ENCODE measurements around the gene NKPD1. TPM values are rescaled to one million over a fixed set of nuclear protein-coding genes. Genes with fewer than 3 reads are reported as not detected.
A peak's percentile ranks its signal among the peaks of the same experiment; 100 is the strongest.

The NKPD1 gene
- total RNA-seq, 2 donors from 2014 or later = 0.07 TPM; not detected in 1

DNA sequence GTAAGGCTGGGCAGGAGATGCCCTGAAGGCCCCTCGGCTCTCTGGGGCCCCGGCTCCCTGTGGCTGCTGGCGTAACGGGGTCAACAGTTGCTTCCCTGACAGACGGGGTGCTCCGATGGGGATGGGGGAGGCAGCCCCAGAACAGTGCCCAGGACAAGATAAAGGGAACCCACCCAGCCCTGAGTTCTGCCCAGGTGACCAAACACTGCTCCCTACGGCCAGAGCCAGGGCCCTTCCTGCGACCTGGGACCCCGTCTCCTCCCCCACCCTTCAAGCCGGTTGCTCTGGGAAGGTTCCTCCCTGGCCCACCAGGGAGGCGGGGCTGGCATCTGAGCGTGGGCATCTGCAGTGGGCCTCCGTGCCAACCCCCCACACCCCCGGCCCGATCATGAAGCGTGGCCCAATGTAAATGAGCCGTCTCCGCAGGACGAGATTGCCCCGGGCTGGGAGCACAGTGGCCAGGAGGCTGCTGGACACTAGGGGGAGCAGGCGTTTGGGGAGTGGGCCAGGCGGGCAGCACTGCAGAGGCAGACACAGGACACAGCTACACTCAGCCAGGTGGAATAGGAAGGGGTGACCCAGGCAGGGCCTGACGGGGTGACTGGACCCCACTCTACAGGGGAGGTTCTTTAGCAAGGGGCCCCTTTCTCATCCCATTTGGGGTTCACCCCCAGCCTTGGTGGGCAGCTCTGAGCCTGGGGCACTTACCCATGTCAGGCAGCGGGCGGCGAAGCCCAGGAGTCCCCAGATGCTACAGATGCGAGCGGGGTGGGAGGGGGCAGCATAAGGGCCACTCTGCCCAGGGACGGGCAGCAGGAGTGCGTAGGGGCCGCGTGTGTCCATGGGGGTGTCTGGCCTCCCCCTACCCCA is 1.2 kb upstream of the NKPD1 start:
- Histone ChIP-seq H3K4me1 (peaks cover 8% of the 10 kb centered on the region), H3K9me3 (no peaks in the 10 kb centered on the region), H3K27me3 (peaks cover 6% of the 10 kb centered on the region), H3K4me3 (no peak overlapping the region), H3K27ac (no peak overlapping the region), H3K9ac (ENCODE audit: low read depth in 2 of 2, low read length in 2 of 2) (no peak overlapping the region), H3K36me3 (no peaks in the 10 kb centered on the region)
- TF ChIP-seq, protein P1, sequence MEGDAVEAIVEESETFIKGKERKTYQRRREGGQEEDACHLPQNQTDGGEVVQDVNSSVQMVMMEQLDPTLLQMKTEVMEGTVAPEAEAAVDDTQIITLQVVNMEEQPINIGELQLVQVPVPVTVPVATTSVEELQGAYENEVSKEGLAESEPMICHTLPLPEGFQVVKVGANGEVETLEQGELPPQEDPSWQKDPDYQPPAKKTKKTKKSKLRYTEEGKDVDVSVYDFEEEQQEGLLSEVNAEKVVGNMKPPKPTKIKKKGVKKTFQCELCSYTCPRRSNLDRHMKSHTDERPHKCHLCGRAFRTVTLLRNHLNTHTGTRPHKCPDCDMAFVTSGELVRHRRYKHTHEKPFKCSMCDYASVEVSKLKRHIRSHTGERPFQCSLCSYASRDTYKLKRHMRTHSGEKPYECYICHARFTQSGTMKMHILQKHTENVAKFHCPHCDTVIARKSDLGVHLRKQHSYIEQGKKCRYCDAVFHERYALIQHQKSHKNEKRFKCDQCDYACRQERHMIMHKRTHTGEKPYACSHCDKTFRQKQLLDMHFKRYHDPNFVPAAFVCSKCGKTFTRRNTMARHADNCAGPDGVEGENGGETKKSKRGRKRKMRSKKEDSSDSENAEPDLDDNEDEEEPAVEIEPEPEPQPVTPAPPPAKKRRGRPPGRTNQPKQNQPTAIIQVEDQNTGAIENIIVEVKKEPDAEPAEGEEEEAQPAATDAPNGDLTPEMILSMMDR (IDR thresholded peaks at IDR 0.05) = no peak
- no peak for DNase-seq
- intact Hi-C loops (cut with DNase I) = no loop called here

DNA sequence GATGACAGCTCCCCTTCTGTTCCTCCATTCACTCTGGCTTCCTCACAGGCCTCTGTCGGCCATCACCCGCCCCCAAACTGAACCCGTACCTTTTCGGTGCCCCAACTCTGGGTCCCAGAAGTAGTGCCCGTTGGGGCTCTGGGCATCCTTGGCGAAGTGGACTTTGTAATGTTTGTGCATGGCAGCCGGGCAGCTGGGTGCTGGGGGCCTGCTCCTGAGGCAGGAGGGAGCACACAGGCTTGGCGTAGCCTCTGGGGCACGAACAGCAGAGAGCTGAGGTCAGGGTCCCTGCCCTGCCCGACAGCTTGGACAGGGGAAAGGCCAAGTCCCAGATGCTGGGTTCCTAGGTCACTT is 834 bp downstream of the NKPD1 start:
- intact Hi-C loops (cut with DNase I) = no loop called here
- Histone ChIP-seq H3K36me3 (no peaks in the 10 kb centered on the region), H3K27me3 (peaks cover 6% of the 10 kb centered on the region)

DNA sequence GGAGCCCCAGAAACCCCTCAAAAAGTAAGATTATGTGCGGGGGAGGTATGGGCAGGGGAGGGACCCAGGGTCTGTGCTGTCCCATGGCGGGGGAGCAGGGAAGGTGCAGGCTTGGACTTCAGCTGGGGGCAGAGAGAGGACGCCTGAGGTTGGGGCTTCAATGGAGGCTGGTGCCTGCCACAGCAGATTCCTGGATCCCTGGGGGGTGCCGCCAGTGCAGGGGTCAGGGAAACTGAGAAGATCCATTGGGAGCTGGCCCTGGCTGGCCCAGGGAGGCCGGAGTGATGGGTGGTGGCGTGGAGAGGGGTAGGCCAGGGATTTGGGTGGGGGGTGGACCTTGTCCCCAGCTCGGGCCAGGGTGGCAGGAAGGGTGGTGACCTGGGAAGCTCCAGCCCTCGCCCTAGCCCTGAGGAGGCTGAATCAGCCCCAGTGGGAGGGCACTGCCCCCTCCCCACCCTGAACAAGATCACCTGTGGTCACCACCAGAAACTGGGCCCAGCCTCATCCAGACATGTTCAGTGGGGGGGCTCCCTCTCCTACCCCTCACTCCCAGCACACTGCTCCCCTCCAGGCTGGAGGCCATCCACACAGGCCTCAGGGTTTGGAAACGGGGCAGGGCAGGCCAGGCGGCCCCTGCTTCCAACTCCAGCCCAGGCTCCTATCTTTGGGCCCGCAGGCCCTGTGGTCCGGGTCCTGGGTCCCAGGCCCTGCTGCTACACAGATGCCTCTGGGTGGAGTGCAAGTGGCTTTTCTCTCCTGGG is 1.4 kb downstream of the NKPD1 start:
- H3K9ac ChIP-seq (ENCODE audit: low read depth in 2 of 2, low read length in 2 of 2) = no peak overlapping the region
- intact Hi-C loops (cut with DNase I) = no loop called here
- H3K4me3 ChIP-seq = no peak overlapping the region
- peaks cover under 1% of the 10 kb centered on the region for H3K4me1 ChIP-seq
- no peak for DNase-seq
- no peaks in the 10 kb centered on the region for H3K9me3 ChIP-seq
- H3K27me3 ChIP-seq = peaks cover 6% of the 10 kb centered on the region
- H3K27ac ChIP-seq = no peak overlapping the region
- no peaks in the 10 kb centered on the region for H3K36me3 ChIP-seq
- TF ChIP-seq, protein P1 (IDR thresholded peaks at IDR 0.05) = no peak

More for the DNA sequence above, 834 bp downstream of the NKPD1 start:
- H3K4me3 ChIP-seq = no peak overlapping the region
- H3K9ac ChIP-seq (ENCODE audit: low read depth in 2 of 2, low read length in 2 of 2) = no peak overlapping the region
- no peak overlapping the region for H3K27ac ChIP-seq
- no peaks in the 10 kb centered on the region for H3K9me3 ChIP-seq
- DNase-seq = no peak
- TF ChIP-seq, protein P1 (IDR thresholded peaks at IDR 0.05) = no peak
- H3K4me1 ChIP-seq = peaks cover 6% of the 10 kb centered on the region

DNA sequence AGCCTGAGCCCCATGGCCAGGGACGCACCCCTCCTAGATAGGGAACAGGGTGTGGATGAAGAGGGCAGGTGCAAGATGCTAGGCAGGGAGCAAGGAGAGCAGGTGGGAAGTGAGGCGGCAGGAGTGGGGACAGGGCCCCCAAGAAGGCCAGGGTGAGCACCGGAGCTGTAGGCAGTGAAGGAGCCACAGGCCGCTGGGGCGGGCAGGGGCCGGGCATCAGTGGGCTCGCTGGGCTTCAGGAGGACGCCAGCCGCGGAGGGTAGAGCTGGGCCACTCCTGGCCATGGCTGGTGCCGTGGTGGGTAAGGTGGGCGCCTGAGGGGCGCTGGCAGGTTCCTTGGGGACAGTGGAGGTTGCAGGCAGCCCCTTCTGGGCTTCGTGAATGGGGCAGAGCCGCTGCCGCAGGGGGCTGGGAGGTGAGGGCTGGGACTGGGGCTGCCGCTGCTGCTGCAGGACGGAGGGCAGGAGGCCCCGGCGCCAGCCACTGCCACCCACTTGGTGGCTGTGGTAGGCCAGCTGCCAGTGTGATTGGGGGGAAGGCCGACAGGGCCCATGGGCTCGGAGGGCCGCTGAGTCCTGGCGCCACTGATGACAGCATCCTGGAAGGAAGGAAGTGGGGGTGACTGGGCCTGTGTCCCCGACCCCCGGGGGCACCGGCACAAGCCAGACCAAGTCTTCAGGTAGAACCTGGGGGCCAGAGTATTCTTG is 2.1 kb downstream of the NKPD1 start:
- H3K4me3 ChIP-seq = no peak overlapping the region
- no peaks in the 10 kb centered on the region for H3K9me3 ChIP-seq
- DNase-seq = no peak
- TF ChIP-seq, protein P1 (IDR thresholded peaks at IDR 0.05) = no peak
- peaks cover 2% of the 10 kb centered on the region for H3K4me1 ChIP-seq
- H3K36me3 ChIP-seq = no peaks in the 10 kb centered on the region
- intact Hi-C loops (cut with DNase I) = no loop called here
- no peak overlapping the region for H3K27ac ChIP-seq
- H3K27me3 ChIP-seq = peaks cover 12% of the 10 kb centered on the region
- no peak overlapping the region for H3K9ac ChIP-seq (ENCODE audit: low read depth in 2 of 2, low read length in 2 of 2)

DNA sequence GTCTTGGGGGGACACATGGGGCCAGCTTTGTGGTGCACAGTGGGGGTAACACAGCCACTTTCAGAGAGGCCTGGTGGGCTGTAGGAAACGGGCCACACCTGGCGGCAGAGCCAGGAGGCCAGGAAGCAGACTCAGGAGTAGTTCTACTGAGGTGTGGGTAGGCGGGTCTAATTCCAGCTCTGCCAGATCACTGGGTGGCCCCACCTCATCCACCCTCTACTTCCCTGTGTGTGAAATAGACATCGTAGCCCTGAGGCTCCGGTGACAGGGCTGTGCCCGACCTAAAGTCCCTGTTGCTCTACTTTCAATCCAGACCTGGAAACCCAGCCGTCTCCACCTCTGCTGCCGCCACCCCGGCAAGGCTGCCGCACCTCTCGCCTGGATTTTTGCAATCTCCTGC is 4.0 kb downstream of the NKPD1 start:
- H3K36me3 ChIP-seq = no peaks in the 10 kb centered on the region
- H3K9me3 ChIP-seq = no peaks in the 10 kb centered on the region
- H3K27ac ChIP-seq = no peak overlapping the region
- peaks cover 21% of the 10 kb centered on the region for H3K4me1 ChIP-seq
- H3K9ac ChIP-seq (ENCODE audit: low read depth in 2 of 2, low read length in 2 of 2) = peak overlapping the region in 1 of 2 donors; percentile 38
- peaks cover 31% of the 10 kb centered on the region for H3K27me3 ChIP-seq
- H3K4me3 ChIP-seq = no peak overlapping the region
- intact Hi-C loops (cut with DNase I) = no loop called here
- TF ChIP-seq, protein P1 (IDR thresholded peaks at IDR 0.05) = no peak
- peak; percentile 36 for DNase-seq
